ENCODE results near the gene PPP6R2. TPM values are rescaled to one million over a fixed set of nuclear protein-coding genes. Genes with fewer than 3 reads are reported as not detected.

PPP6R2 gene
- total and polyA plus RNA-seq, 9 of the 15 experiments (the other 6 are each of a cell fraction or from before 2014, with no cell fraction given) = 0.32 to 39.8 (median 21.4) TPM

- WGBS (ENCODE audit: insufficient coverage, low coverage, missing lambda C conversion rate) = 68% methylated on average over 4 of the region's 5 CpGs
- Histone ChIP-seq H4K20me1 (replicated peaks; ENCODE audit: control insufficient read depth, insufficient read depth, low read length) (no peaks in the 10 kb centered on the region), H3K79me2 (ENCODE audit: control insufficient read depth, insufficient read depth, low read length) (peaks cover 59% of the 10 kb centered on the region), H3K4me2 (ENCODE audit: insufficient read depth, low read length) (no peak overlapping the region), H3K9ac (ENCODE audit: insufficient read depth in 1 of 2, low read depth in 2 of 2, low read length in 2 of 2) (peak overlapping the region in 1 of 2 experiments; percentile 78; a peak in 2 of 4 replicates), H3K27ac (ENCODE audit: extremely low read depth, low read depth, low read length) (no peak overlapping the region), H3K9me1 (ENCODE audit: control insufficient read depth, insufficient read depth, low read length) (no peaks in the 10 kb centered on the region), H2AFZ (ENCODE audit: low read depth, low read length) (no peak overlapping the region), H3K4me3 (no peak overlapping the region), H3K4me1 (replicated peaks in 1 of 2; ENCODE audit: control insufficient read depth in 2 of 2, insufficient read depth in 2 of 2, low read length in 2 of 2) (peaks cover 26 to 89% of the 10 kb centered on the region in 2 experiments), H3K27me3 (ENCODE audit: control insufficient read depth in 2 of 2, insufficient read depth in 2 of 2, low read length in 2 of 2) (no peaks in the 10 kb centered on the region), H3K36me3 (ENCODE audit: control insufficient read depth, insufficient read depth, low read length) (no peaks in the 10 kb centered on the region), H3K9me3 (replicated peaks; ENCODE audit: control insufficient read depth, insufficient read depth, low read depth, low read length) (no peaks in the 10 kb centered on the region)
- FAIRE-seq = no peak
- intact Hi-C loops (cut with micrococcal nuclease) (no loop called here), in situ Hi-C loops (cut with MboI) (no loop called here)
- ChIA-PET POLR2A (interaction anchor here (1.8 kb wide), 1 partner anchor 8 kb away, joined by 6 read pairs; no protein-coding TSS in a partner anchor), CTCF (ENCODE audit: low intra/inter-chr PET ratio) (no interaction called here)
- no TSS peak for BruUV-seq (replicated peaks)
- no peak for DNase-seq (ENCODE audit: extremely low read depth in 1 of 4, low spot score in 3 of 4)
- ATAC-seq = no peak
- TF ChIP-seq CEBPB (tag; IDR thresholded peaks at IDR 0.05) = no peak
- TF ChIP-seq CHAMP1 (IDR thresholded peaks at IDR 0.05) = no peak
- TF ChIP-seq BCL6 (CRISPR knock-in tag; IDR thresholded peaks at IDR 0.05) = no peak
- 0 out of 2 replicates have a peak, but pooled peaks have one; percentile 41 for TF ChIP-seq ZNF740 (CRISPR knock-in tag; IDR thresholded peaks at IDR 0.05)
- no peak for TF ChIP-seq ZNF740 (tag; IDR thresholded peaks at IDR 0.05)
- no peak for TF ChIP-seq PKNOX1 (IDR thresholded peaks at IDR 0.05)
- no peak for TF ChIP-seq CREB5 (CRISPR knock-in tag; IDR thresholded peaks at IDR 0.05)
Measured at GRCh38 chr22:50302564-50302963, 40.6 kb upstream of the PPP6R2 start.
